Activated T-cell treated with anti-CD3 and anti-CD28 coated beads, Interleukin-2, amount 50 U/mL, for 48 hours (primary cell): ENCODE measurements around the gene MPV17L2.

Experiments used
- DNase-seq, 2 experiments: peaks; one replicate each; pipeline ENCODE4 v3.0.0-alpha.2; 2020

Gene MPV17L2

GRCh38 chr19:18218600-18218999, 25.6 kb downstream of the MPV17L2 start:
- no peak for DNase-seq

DNA sequence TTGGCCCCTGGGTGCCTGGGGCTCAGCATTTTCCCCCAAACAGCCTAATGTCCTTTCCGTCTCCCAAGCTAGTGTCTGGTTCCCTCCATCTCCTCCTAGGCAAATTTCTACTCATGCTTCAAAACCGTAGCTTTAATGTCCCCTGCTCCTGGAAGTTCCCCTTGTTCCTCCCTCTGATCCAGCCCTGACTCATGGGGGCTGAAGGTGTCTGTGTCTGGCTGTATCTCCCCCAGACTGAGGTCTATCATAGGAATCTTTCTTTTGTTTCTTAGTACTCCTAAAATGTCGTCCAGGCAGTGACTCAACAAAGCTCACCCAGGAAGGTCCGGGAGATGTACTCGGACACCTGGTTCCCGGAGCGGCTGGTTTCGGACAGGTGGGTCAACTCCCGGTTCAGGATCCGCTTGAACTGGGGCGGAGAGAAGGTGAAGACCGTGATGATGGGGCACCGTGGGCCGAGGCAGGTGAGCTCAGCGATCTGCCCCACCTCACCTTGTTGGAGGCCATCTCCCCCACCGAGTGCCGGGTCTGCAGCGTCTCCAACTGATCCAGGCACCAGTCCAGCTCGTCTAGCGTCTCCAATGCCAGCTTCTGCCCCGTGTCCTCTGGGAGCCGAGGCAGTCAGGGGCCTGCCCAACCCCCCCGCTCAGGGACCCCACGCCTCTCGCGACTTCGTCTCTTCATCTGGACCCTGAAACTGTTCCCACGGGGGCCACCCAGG, 27.1 kb downstream of the MPV17L2 start:
- DNase-seq: no peak

GRCh38 chr19:18220632-18221275, 27.7 kb downstream of the MPV17L2 start:
- no peak for DNase-seq

DNA sequence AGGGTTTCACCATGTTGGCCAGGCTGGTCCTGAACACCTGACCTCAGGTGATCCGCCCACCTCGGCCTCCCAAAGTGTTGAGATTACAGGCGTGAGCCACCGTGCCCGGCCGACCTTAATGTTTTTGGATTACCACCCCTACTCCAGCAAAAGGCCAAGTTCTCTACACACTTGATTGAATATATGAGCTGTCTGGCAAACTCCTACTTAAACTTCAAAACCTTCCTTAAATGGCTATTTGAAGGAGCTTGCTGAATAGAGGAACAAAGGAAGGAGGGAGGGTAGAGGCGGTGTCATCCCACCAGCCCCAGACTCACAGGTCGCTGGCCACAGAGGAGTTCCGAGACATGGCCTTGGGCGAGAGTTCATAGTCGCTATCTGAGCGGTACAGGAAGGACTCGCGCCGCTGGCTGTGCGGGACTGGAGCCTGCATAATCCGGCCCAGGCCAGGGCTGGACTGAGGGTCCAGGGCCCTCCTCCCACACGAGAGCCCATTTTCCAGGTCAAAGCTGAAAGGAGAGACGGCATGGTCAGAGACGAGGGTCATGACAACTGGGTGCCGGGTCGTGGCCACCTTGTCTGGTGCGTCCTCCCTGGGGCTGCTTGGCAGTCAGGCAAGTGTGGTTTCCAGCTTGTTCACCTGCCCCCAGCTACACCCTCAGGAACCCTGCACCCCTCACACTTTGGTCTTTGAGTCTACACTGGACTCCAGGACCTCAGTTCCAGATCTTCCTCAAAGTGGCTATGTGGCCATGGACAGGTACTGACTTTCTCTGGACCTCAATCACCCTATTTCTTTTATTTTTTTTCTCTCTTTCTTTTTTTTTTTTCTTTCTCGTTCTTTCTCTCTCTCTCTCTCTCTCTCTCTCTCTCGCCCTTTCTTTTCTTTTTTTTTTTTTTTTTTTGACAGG, 29.1 kb downstream of the MPV17L2 start:
- DNase-seq: no peak

DNA sequence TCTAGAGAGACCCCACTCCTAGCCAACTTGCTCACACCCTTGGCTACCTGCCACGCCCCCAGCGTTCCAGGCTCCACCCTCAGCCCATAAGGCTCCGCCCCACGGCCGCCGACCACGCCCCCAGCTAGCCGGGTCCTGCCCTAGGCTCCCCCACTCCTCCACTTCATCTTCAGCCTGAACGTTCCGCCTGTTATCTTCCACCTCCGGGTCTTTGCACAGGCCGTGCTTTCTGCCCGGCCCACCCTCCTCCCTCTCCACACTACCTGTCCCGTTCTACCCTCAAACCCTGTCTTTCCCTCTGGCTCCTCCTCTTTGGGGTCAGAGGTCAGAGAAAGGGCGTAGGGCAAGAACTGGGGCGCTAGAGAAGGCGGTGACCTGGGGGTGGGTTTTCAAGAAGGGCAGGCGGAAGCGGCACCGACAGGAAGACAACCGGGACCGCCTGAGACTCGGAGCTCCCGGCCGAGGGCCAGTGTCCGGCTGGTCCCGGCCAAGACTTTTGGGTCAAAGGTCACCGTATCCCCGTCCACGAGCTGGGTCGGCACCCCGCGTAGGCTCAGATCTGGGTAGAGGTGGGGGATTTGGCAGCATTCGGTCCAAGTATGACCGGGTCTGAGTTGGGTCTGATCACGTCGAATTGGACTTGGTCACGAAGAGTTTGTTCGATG, 31.0 kb downstream of the MPV17L2 start:
- DNase-seq: peak; percentile 72 to 75

- DNase-seq: peak; percentile 96 to 97
Observed at GRCh38 chr19:18224525-18225354, 31.7 kb downstream of the MPV17L2 start.

GRCh38 chr19:18225355-18225701, 32.3 kb downstream of the MPV17L2 start:
- DNase-seq: peak in 1 of 2 experiments; percentile 31

DNA sequence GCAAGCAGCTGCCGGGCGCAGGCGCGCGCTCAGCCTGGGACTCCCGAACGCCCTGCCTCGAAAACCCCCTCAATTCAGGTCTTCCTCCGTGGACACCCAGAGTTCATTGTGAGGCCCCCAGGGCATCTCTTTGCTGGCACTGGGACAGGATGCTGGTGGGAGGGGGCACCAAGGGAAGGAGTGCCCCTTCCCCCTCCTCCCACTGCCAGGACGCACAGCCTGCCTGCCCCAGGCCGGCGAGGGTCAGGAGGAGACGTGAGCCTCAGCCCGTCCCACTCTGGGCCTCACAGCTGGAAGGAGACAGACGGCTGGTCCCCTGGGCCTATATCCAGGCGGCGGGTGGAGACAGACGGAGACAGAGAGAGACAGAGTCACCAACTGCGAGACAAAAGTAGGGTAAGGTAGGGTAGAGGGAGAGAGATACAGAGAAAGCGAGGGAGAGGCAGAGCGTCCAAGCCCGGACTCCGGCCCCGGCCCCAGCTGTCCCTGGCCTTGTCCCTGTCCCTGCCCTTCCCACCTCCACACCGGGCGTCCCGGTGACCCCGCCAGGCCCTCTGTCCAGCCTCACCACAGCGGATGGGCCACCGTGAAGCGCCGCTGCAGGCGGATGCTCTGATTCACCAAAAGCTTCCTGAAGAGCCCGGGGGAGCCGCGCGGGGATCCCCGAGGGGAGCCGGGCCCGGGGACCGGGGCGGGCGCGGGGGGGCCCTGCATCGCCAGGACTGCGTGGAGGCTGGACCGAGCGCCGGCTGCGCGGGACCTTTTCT, 32.9 kb downstream of the MPV17L2 start, which contains the start of gene PDE4C:
Gene PDE4C, minus strand, starts transcription at position 737 of the 767 bp plus-strand sequence. Its CDS starts 23 bp downstream, at position 714.
- DNase-seq: no peak

DNA sequence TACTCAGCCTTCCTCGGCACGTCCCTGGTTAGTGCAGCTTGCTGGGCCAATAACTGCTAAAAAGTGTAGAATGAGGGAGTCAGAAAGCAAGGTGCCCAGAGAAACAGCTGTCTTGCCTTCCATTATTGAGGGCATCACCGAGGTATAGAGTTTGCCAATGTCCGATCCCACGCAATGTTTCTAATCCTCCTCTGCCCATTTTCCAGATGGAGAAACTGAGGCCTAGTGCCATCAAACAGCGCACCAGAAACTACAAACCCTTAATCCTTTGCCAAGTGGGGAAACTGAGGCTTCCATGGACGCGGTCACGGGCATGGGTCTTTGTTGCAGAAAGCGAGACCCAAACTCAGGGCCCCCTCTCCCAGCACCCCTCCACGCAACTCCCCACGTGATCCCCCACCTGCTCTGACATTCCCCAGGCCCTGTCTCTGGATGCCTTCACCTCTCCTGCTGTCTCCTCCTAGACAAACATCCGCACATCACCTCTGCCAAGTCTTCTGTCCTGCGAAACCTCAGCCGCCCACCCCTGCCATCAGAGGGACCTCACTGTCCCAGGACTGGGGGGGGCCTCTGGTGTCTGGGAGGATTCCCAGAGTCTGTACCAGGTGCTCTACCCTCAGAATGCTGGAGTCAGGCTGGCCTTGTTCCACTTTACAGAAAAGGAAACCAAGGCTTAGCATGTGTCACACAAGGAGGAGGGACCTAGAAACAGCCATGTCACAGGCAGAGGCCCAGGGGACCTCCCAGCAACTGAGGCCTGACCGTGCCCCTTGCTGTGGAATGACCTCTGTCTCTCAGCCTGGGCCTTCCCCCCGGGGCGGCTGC, 34.1 kb downstream of the MPV17L2 start:
- no peak for DNase-seq

DNA sequence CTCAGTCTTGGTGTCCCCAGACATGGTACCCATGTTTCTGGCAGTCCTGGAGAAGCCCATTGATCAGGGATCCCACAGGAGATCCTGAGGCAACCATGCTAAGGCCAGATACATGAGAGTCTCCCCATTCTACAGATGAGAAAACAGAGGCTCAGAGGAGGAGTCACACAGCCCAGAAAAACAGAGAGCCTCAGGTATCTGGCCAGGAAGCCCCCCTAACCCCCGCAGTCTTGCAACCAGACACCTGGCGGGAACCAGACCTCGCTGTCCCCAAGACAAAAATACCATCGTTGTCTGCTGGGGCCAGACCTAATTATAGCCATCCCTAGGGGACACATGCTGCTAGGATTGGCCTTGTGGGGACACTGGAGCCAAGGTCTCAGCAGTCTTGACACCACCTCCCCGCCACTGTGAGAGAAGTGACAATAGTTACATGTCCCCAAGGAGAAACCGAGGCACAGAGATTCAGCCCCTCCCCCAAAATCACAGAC, 34.8 kb downstream of the MPV17L2 start:
- no peak for DNase-seq

DNA sequence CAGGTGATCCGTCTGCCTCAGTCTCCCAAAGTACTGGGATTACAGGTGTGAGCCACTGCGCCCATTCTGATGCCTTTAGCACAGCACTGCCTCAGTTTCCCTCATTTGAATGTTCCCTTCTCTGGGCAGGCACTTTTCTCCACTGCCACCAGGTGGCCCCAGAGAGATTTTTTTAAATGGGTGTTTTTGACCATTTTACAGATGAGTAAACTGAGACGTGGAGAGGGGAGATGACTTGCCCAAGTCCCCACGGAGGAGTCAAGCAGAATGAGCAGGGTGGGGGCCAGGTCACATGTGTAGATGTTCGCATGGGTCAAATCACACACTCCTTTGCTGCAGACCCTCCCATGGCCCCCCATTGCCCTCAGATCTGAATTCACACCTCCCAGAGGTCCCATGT, 36.5 kb downstream of the MPV17L2 start:
- peak in 1 of 2 experiments; percentile 34 for DNase-seq

- DNase-seq: no peak
Observed at GRCh38 chr19:18229915-18230314, 36.9 kb downstream of the MPV17L2 start.

GRCh38 chr19:18230941-18231734, 38.1 kb downstream of the MPV17L2 start:
- DNase-seq: no peak

DNA sequence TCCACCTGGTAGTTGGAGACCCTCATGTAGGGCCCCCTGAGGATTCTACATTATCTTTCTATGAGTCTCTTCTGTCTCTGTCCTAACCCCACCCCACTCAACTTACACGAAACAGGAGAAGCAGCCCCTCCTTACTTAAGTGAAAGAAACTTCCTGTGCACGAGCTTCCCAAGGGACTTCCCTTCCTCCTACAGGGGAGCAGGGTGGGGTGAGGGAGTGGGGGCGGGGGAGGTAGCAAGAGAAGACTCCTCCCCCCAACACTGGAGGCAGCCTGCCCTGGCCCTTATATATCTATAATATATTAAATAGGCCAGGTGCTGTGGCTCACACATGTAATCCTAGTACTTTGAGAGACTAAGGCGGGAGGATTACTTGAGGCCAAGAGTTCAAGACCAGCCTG, 38.8 kb downstream of the MPV17L2 start:
- no peak for DNase-seq

DNA sequence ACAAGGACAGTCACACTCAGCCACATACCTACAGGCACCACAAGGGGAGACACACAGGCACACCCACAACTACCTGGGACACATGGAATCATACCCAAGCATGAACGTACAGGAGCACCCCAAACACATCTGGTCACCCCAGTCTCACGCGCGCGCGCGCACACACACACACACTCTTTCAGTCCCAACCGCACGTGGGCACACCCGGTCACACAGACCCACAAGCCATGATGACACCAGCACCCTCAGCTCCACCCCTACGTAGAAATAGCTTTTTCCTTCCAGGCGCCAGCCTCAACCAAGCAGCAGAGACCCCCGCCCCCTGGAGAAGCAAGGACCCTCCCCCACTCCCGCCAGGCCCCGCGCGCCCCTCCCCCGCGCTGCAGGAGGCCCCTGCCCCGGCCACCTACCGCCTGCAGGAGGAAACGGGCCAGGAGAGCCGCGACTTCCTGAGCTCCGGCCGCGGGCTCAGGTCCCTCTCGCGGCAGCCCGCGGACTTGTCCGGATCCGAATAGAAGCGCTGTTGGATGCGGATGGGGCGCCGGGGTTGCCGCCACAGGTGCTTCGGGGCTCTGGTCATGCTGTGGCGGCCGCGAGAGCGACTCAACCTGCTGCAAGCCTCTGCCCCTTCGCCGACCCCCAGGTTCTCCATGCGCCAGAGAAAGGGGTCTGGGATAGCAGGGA, 39.7 kb downstream of the MPV17L2 start:
- DNase-seq: no peak

- DNase-seq: peak; percentile 52 to 67
Observed at GRCh38 chr19:18233224-18233825, 40.3 kb downstream of the MPV17L2 start.

- no peak for DNase-seq
Observed at GRCh38 chr19:18234194-18234593, 41.2 kb downstream of the MPV17L2 start.

DNA sequence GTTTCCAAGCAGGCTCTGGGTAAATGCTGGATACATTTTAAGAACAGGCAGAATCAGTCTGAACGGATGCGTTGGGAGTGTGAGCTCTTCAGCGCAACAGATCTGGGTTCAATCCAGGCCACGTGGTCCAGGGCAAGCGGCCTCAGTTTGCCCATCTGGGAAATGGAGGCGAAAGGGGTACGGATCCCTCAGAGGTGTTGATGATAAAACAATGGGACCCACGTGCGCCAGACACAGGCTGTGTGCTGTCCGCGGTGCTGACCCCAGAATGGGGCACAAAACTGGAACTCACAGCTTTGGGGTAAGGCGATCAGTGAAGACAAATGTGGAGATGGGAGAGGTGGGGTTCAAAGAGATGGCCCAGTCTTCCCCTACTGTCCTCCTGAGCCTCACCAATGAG, 46.3 kb downstream of the MPV17L2 start:
- no peak for DNase-seq
